ENCODE data around the gene SORCS3. TPM values are rescaled to one million over a fixed set of nuclear protein-coding genes. Genes with fewer than 3 reads are reported as not detected.

SORCS3 gene
- polyA plus RNA-seq, 1 donor from 2014 or later, result 9.8 TPM

- Histone ChIP-seq H2AFZ (ENCODE audit: low read depth, low read length) (no peak overlapping the region), H3K4me2 (ENCODE audit: low read length) (no peak overlapping the region), H3K79me2 (replicated peaks; ENCODE audit: insufficient read depth, low read length) (no peaks in the 10 kb centered on the region), H3K9ac (ENCODE audit: low read length) (no peak overlapping the region), H3K9me3 (ENCODE audit: low read length) (no peaks in the 10 kb centered on the region), H3K9me2 (ENCODE audit: insufficient read depth, low read length) (no peaks in the 10 kb centered on the region), H4K20me1 (ENCODE audit: insufficient read depth) (no peaks in the 10 kb centered on the region), H3F3A (ENCODE audit: insufficient read depth, low read length, poor library complexity, severe bottlenecking) (no peaks in the 10 kb centered on the region), H3K27ac (ENCODE audit: low read length) (no peak overlapping the region), H3K4me3 (ENCODE audit: low read length) (no peak overlapping the region), H3K27me3 (ENCODE audit: insufficient read depth, low read depth, low read length) (peaks cover 5% of the 10 kb centered on the region), H3K36me3 (ENCODE audit: insufficient read depth, low read length) (no peaks in the 10 kb centered on the region)
- TF ChIP-seq TAF1 (IDR thresholded peaks at IDR 0.05; ENCODE audit: low read depth) (no peak), MXI1 (conservative IDR thresholded peaks at IDR 0.05; ENCODE audit: poor library complexity, severe bottlenecking) (no peak), CTCF (IDR thresholded peaks at IDR 0.05; ENCODE audit: poor library complexity, severe bottlenecking) (no peak), RAD21 (conservative IDR thresholded peaks at IDR 0.05) (no peak), EP300 (conservative IDR thresholded peaks at IDR 0.05; ENCODE audit: poor library complexity, severe bottlenecking) (no peak), SMC3 (conservative IDR thresholded peaks at IDR 0.05; ENCODE audit: poor library complexity) (no peak), REST (IDR thresholded peaks at IDR 0.05; ENCODE audit: borderline replicate concordance) (no peak), EZH2 (IDR thresholded peaks at IDR 0.05; ENCODE audit: borderline replicate concordance, insufficient read depth, low read length, poor library complexity, severe bottlenecking) (no peak), POLR2AphosphoS5 (IDR thresholded peaks at IDR 0.05) (no peak)
These were observed 178.6 kb downstream of the SORCS3 start for GRCh38 chr10:104819731-104820130.

- Histone ChIP-seq H3K79me2 (replicated peaks; ENCODE audit: insufficient read depth, low read length) (no peaks in the 10 kb centered on the region), H3K27ac (ENCODE audit: low read length) (no peak overlapping the region), H4K20me1 (ENCODE audit: insufficient read depth) (no peaks in the 10 kb centered on the region), H3K9ac (ENCODE audit: low read length) (no peak overlapping the region), H3K9me2 (ENCODE audit: insufficient read depth, low read length) (no peaks in the 10 kb centered on the region), H3K9me3 (ENCODE audit: low read length) (no peaks in the 10 kb centered on the region), H3K4me3 (ENCODE audit: low read length) (no peak overlapping the region), H3K36me3 (ENCODE audit: insufficient read depth, low read length) (no peaks in the 10 kb centered on the region), H3F3A (ENCODE audit: insufficient read depth, low read length, poor library complexity, severe bottlenecking) (no peaks in the 10 kb centered on the region), H2AFZ (ENCODE audit: low read depth, low read length) (no peak overlapping the region), H3K27me3 (ENCODE audit: insufficient read depth, low read depth, low read length) (peaks cover 5% of the 10 kb centered on the region), H3K4me2 (ENCODE audit: low read length) (no peak overlapping the region)
- no peak for TF ChIP-seq SMC3 (conservative IDR thresholded peaks at IDR 0.05; ENCODE audit: poor library complexity)
- TF ChIP-seq RAD21 (conservative IDR thresholded peaks at IDR 0.05), result no peak
- no peak for TF ChIP-seq EZH2 (IDR thresholded peaks at IDR 0.05; ENCODE audit: borderline replicate concordance, insufficient read depth, low read length, poor library complexity, severe bottlenecking)
- TF ChIP-seq REST (IDR thresholded peaks at IDR 0.05; ENCODE audit: borderline replicate concordance), result no peak
- TF ChIP-seq TAF1 (IDR thresholded peaks at IDR 0.05; ENCODE audit: low read depth), result no peak
- no peak for TF ChIP-seq EP300 (conservative IDR thresholded peaks at IDR 0.05; ENCODE audit: poor library complexity, severe bottlenecking)
- TF ChIP-seq CTCF (IDR thresholded peaks at IDR 0.05; ENCODE audit: poor library complexity, severe bottlenecking), result no peak
- no peak for TF ChIP-seq MXI1 (conservative IDR thresholded peaks at IDR 0.05; ENCODE audit: poor library complexity, severe bottlenecking)
- no peak for TF ChIP-seq POLR2AphosphoS5 (IDR thresholded peaks at IDR 0.05)
These were observed 181.0 kb downstream of the SORCS3 start for GRCh38 chr10:104822088-104822487.
